ENCODE data around the gene LMO2. TPM values are rescaled to one million over a fixed set of nuclear protein-coding genes. Genes with fewer than 3 reads are reported as not detected.
"Not testable (repeated sequence)": the region's sequence is repeated elsewhere in the genome, so short reads cannot be mapped to it uniquely, and the experiment has no call there.

Gene LMO2
- total RNA-seq, 6 experiments from 2014 or later, result 3.6 to 7.6 (median 4.9) TPM

DNA sequence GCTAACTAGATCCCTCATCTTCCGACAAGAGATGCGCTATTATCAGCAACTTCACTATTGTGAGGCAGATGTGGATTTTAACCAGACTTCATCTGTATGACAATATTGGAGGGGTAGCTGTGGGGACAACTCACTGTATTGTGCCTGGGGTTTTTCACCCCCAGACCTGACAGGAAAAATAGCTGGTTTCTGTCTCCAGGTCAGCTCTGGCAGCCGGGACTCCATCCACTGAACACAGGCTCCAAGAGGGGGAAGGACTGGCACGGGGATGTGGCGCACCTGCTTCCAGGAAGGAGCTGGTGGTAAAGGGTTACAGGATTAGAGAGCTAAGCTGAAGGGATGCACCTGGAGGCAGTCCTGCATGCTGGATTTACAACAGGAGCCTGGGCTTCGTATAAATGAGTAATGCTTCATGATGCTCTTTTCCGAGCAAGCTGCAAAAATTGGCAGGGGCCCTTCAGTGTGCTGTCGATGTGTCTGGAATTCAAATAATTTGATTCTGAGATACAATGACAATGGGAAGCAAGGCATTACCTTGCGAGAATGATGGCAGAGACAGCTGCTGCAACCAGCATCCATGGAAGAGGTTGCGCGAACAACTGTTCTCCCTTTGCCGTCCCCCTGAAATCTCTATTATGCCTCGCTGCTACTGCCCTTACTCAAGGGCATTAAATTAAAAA is 49.5 kb downstream of the LMO2 start:
- DNase-seq, result no peak
- TF ChIP-seq POLR2A (IDR thresholded peaks at IDR 0.05), result no peak
- TF ChIP-seq, protein P1, sequence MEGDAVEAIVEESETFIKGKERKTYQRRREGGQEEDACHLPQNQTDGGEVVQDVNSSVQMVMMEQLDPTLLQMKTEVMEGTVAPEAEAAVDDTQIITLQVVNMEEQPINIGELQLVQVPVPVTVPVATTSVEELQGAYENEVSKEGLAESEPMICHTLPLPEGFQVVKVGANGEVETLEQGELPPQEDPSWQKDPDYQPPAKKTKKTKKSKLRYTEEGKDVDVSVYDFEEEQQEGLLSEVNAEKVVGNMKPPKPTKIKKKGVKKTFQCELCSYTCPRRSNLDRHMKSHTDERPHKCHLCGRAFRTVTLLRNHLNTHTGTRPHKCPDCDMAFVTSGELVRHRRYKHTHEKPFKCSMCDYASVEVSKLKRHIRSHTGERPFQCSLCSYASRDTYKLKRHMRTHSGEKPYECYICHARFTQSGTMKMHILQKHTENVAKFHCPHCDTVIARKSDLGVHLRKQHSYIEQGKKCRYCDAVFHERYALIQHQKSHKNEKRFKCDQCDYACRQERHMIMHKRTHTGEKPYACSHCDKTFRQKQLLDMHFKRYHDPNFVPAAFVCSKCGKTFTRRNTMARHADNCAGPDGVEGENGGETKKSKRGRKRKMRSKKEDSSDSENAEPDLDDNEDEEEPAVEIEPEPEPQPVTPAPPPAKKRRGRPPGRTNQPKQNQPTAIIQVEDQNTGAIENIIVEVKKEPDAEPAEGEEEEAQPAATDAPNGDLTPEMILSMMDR (IDR thresholded peaks at IDR 0.05), result no peak
- Histone ChIP-seq H3K27me3 (no peaks in the 10 kb centered on the region), H3K9me3 (no peaks in the 10 kb centered on the region), H3K27ac (no peak overlapping the region), H3K4me1 (no peaks in the 10 kb centered on the region), H3K36me3 (no peaks in the 10 kb centered on the region), H3K4me3 (no peak overlapping the region)
- ATAC-seq, result no peak
- intact Hi-C loops (cut with DNase I), result no loop called here
- 74% methylated on average over 13 of the region's 13 CpGs for whole genome bisulfite sequencing (ENCODE audit: insufficient coverage, low coverage, low lambda C conversion rate, missing lambda C conversion rate)

DNA sequence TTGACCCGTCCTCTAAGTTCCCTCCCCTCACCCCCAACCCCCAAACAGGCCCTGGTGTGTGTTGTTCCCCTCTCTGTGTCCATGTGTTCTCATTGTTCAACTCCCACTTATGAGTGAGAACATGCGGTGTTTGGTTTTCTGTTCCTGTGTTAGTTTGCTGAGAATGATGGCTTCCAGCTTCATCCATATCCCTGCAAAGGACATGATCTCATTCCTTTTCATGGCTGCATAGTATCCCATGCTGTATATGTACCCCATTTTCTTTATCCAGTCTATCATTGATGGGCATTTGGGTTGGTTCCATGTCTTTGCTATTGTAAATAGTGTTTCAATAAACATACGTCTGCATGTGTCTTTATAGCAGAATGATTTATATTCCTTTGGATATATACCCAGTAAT is 53.6 kb downstream of the LMO2 start:
- H3K27ac ChIP-seq; DNase-seq; H3K36me3 ChIP-seq; H3K4me3 ChIP-seq; H3K4me1 ChIP-seq; ATAC-seq; H3K27me3 ChIP-seq; intact Hi-C loops (cut with DNase I); H3K9me3 ChIP-seq: not testable (repeated sequence)
- 63% methylated on average over 3 of the region's 3 CpGs for WGBS (ENCODE audit: insufficient coverage, low coverage, low lambda C conversion rate, missing lambda C conversion rate)

DNA sequence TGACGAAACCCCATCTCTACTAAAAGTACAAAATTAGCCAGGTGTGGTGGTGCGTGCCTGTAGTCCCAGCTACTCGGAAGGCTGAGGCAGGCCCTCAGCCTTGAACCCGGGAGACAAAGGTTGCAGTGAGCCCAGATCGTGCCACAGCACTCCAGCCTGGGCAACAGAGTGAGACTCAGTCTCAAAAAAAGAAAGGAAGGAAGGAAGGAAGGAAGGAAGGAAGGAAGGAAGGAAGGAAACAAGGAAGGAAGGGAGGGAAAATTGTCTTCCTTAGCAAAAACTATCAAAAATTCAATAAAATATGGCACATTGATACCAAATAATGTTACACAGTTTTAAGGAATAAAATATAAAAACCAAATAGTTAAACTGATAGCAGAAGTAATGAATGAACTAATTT is 54.5 kb downstream of the LMO2 start:
- intact Hi-C loops (cut with DNase I); H3K4me3 ChIP-seq; H3K9me3 ChIP-seq; H3K36me3 ChIP-seq; H3K27me3 ChIP-seq; DNase-seq; H3K27ac ChIP-seq; H3K4me1 ChIP-seq; ATAC-seq: not testable (repeated sequence)
- 93% methylated on average over 3 of the region's 5 CpGs for WGBS (ENCODE audit: insufficient coverage, low coverage, low lambda C conversion rate, missing lambda C conversion rate)

DNA sequence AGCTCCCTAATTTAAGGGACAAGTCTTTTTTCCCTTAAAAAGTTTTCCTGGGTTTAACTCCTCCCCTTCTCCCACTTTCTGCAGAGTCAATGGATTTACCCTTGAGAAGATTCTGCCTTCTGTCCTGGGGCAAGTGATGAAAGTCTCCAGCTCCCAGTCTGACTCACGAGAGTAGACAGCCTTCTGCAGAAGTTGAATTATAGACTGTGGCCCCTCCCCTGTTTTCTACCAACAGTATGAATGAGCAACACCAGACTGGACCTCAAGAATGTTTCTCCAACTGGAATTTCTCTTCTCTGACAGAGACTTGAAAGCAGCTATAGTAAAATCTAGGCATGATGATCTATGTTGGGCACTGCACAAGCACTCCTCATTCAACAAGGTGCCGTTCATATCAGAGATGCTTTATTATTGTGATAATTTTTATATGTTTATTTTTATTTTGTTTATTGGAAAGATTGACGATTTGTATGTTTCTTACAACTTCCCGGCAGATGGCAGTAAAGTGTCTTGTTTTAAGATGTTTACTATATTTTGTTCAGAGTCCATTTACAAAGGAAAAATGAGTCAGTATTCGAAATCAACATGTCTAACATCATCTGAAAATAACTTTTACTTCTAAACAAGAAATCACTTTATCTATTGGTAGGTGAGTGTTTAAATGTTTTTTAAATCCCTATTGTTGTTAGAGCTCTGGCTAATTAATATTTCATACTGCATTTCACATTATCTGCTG is 56.6 kb downstream of the LMO2 start:
- Histone ChIP-seq H3K9me3 (no peaks in the 10 kb centered on the region), H3K27ac (no peak overlapping the region), H3K4me1 (no peaks in the 10 kb centered on the region), H3K27me3 (no peaks in the 10 kb centered on the region), H3K36me3 (no peaks in the 10 kb centered on the region), H3K4me3 (no peak overlapping the region)
- TF ChIP-seq, protein P1 (IDR thresholded peaks at IDR 0.05), result peak in 3 of 4 donors; percentile 18 to 36 (median 30)
- TF ChIP-seq POLR2A (IDR thresholded peaks at IDR 0.05), result no peak
- intact Hi-C loops (cut with DNase I), result no loop called here
- DNase-seq, result no peak
- peak in 1 of 4 donors; percentile 62 for ATAC-seq
- WGBS (ENCODE audit: insufficient coverage, low coverage, low lambda C conversion rate, missing lambda C conversion rate), result 17% methylated on average over 5 of the region's 5 CpGs

DNA sequence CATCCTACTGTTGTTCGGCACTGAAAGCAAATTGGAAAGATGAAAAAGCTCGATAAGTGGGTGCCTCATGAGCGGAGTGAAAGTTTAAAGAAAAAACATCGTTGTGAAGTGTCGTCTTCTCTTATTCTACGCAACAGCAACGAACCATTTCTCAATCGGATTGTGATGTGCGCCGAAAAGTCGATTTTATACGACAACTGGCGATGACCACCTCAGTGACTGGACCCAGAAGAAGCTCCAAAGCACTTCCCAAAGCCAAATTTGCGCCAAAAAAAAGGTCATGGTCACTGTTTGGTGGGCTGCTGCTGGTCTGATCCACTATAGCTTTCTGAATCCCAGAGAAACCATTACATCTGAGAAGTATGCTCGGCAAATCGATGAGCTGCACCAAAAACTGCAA is 59.2 kb downstream of the LMO2 start:
- H3K36me3 ChIP-seq, result no peaks in the 10 kb centered on the region
- DNase-seq, result no peak
- H3K4me3 ChIP-seq, result no peak overlapping the region
- H3K27ac ChIP-seq, result no peak overlapping the region
- no peaks in the 10 kb centered on the region for H3K27me3 ChIP-seq
- ATAC-seq, result no peak
- TF ChIP-seq POLR2A (IDR thresholded peaks at IDR 0.05), result no peak
- TF ChIP-seq, protein P1 (IDR thresholded peaks at IDR 0.05), result no peak
- intact Hi-C loops (cut with DNase I), result no loop called here
- H3K4me1 ChIP-seq, result peaks cover 0 to 9% (median 3%) of the 10 kb centered on the region in 4 donors
- no peaks in the 10 kb centered on the region for H3K9me3 ChIP-seq
- 79% methylated on average over 16 of the region's 16 CpGs for WGBS (ENCODE audit: insufficient coverage, low coverage, low lambda C conversion rate, missing lambda C conversion rate)

Data from right lobe of liver (tissue), 6 donors.